H9 (cell line): ENCODE measurements around the gene SLCO2A1. TPM values are rescaled to one million over a fixed set of nuclear protein-coding genes. Genes with fewer than 3 reads are reported as not detected.

ENCODE experiments used
- DNase-seq: peaks from one replicate; pipeline ENCODE4 v3.0.0-alpha.2; 2017
- H2AFZ ChIP-seq: one replicate; pipeline ENCODE4 v1.6.1; 2013; ENCODE audit warnings: mild to moderate bottlenecking, low read length, control low read depth, moderate library complexity
- H2AK5ac ChIP-seq: 2 replicates; pipeline ENCODE4 v1.6.1; 2013; ENCODE audit warnings: low read length, control low read depth, mixed read lengths; ENCODE audit not compliant: insufficient read length
- H2BK120ac ChIP-seq: one replicate; pipeline ENCODE4 v1.6.1; 2013; ENCODE audit warnings: low read depth, mild to moderate bottlenecking, low read length, control low read depth, inconsistent platforms; ENCODE audit not compliant: poor library complexity, severe bottlenecking
- H2BK12ac ChIP-seq: 2 replicates; pipeline ENCODE4 v1.6.1; 2013; ENCODE audit warnings: low read length, control low read depth, mixed read lengths, low read depth; ENCODE audit not compliant: insufficient read length
- H2BK15ac ChIP-seq: 2 replicates; pipeline ENCODE4 v1.6.1; 2013; ENCODE audit warnings: low read depth, low read length, control low read depth
- H2BK20ac ChIP-seq: one replicate; pipeline ENCODE4 v1.6.1; 2013; ENCODE audit warnings: low read depth, mild to moderate bottlenecking, low read length, control low read depth, inconsistent platforms; ENCODE audit not compliant: poor library complexity, severe bottlenecking
- H2BK5ac ChIP-seq: 2 replicates; pipeline ENCODE4 v1.6.1; 2013; ENCODE audit warnings: low read length, control low read depth, mixed read lengths; ENCODE audit not compliant: insufficient read length
- H3K14ac ChIP-seq: 2 replicates; pipeline ENCODE4 v1.6.1; 2013; ENCODE audit warnings: low read length, control low read depth; ENCODE audit not compliant: insufficient read depth
- H3K18ac ChIP-seq: 2 replicates; pipeline ENCODE4 v1.6.1; 2013; ENCODE audit warnings: low read depth, mild to moderate bottlenecking, mixed read lengths, low read length, control low read depth; ENCODE audit not compliant: insufficient read length
- H3K23ac ChIP-seq: 2 replicates; pipeline ENCODE4 v1.6.1; 2013; ENCODE audit warnings: low read length, control low read depth, mixed read lengths, low read depth; ENCODE audit not compliant: insufficient read length
- H3K23me2 ChIP-seq: 2 replicates; pipeline ENCODE4 v1.6.1; 2013; ENCODE audit warnings: low read depth, mild to moderate bottlenecking, mixed read lengths, low read length, control low read depth; ENCODE audit not compliant: insufficient read length, poor library complexity, severe bottlenecking
- H3K27ac ChIP-seq: 2 replicates; pipeline ENCODE4 v1.5.1; 2013; ENCODE audit warnings: low read length, control low read depth, mixed read lengths, low read depth; ENCODE audit not compliant: insufficient read length
- H3K27me3 ChIP-seq: 2 replicates; pipeline ENCODE4 v1.6.1; 2013; ENCODE audit warnings: low read length, control low read depth, inconsistent platforms; ENCODE audit not compliant: insufficient read depth
- H3K4ac ChIP-seq: 2 replicates; pipeline ENCODE4 v1.6.1; 2013; ENCODE audit warnings: low read depth, mild to moderate bottlenecking, control low read depth, inconsistent platforms, low read length, moderate library complexity
- H3K4me1 ChIP-seq: 2 replicates; pipeline ENCODE4 v1.6.1; 2013; ENCODE audit warnings: low read length, control low read depth, inconsistent platforms; ENCODE audit not compliant: insufficient read depth
- H3K4me2 ChIP-seq: 2 replicates; pipeline ENCODE4 v1.6.1; 2013; ENCODE audit warnings: low read length, control low read depth, mixed read lengths; ENCODE audit not compliant: insufficient read length, insufficient read depth
- H3K56ac ChIP-seq: 2 replicates; pipeline ENCODE4 v1.6.1; 2013; ENCODE audit warnings: low read depth, mild to moderate bottlenecking, mixed read lengths, low read length, control low read depth; ENCODE audit not compliant: insufficient read length
- H3K79me1 ChIP-seq: 2 replicates; pipeline ENCODE4 v1.6.1; 2013; ENCODE audit warnings: low read depth, mild to moderate bottlenecking, moderate library complexity, low read length, control low read depth, inconsistent platforms; ENCODE audit not compliant: insufficient read depth, poor library complexity, severe bottlenecking
- H3K79me2 ChIP-seq: 2 replicates; pipeline ENCODE4 v1.6.1; 2013; ENCODE audit warnings: low read length, control low read depth, inconsistent platforms; ENCODE audit not compliant: insufficient read depth
- H3K9ac ChIP-seq: 2 replicates; pipeline ENCODE4 v1.6.1; 2013; ENCODE audit warnings: low read length, control low read depth, mixed read lengths; ENCODE audit not compliant: insufficient read length; ENCODE audit errors: extremely low read depth
- H3K9me3 ChIP-seq: one replicate; pipeline ENCODE4 v1.6.1; 2013; ENCODE audit warnings: low read depth, low read length, inconsistent platforms; ENCODE audit not compliant: control insufficient read depth
- H3T11ph ChIP-seq: one replicate; pipeline ENCODE4 v1.6.1; 2013; ENCODE audit warnings: mild to moderate bottlenecking, low read length, control low read depth, inconsistent platforms
- H4K20me1 ChIP-seq: one replicate; pipeline ENCODE4 v1.6.1; 2013; ENCODE audit not compliant: control insufficient read depth, insufficient read length, insufficient read depth
- H4K5ac ChIP-seq: 2 replicates; pipeline ENCODE4 v1.6.1; 2013; ENCODE audit warnings: low read depth, mild to moderate bottlenecking, mixed read lengths, low read length, control low read depth; ENCODE audit not compliant: insufficient read length
- H4K8ac ChIP-seq: replicated peaks from 2 replicates; pipeline ENCODE4 v1.6.1; 2013; ENCODE audit warnings: low read length, control low read depth, mixed read lengths, low read depth; ENCODE audit not compliant: insufficient read length
- H4K91ac ChIP-seq: 2 replicates; pipeline ENCODE4 v1.6.1; 2013; ENCODE audit warnings: low read depth, mild to moderate bottlenecking, moderate library complexity, mixed read lengths, low read length, control low read depth; ENCODE audit not compliant: insufficient read length
- H3K27ac Mint-ChIP-seq, 3 experiments: 2 replicates in 2 of 3; 3 replicates in 1 of 3; pipeline ENCODE4 v1.8.0; 2020 to 2021; ENCODE audit warnings: mixed read lengths in 3 of 3, mild to moderate bottlenecking in 1 of 3, moderate library complexity in 1 of 3
- H3K27me3 Mint-ChIP-seq: 2 replicates; pipeline ENCODE4 v1.8.0; 2021; ENCODE audit warnings: low read depth, mild to moderate bottlenecking, moderate library complexity, mixed read lengths
- H3K36me3 Mint-ChIP-seq, 3 experiments: 2 replicates in 2 of 3; 3 replicates in 1 of 3; pipeline ENCODE4 v1.8.0; 2020 to 2021; ENCODE audit warnings: low read depth in 3 of 3, mixed read lengths in 3 of 3; ENCODE audit not compliant: insufficient read depth in 1 of 3
- H3K4me1 Mint-ChIP-seq, 2 experiments: 2 replicates each; pipeline ENCODE4 v1.8.0; 2020; ENCODE audit warnings: mixed read lengths in 2 of 2
- H3K4me3 Mint-ChIP-seq, 2 experiments: 2 replicates in 1 of 2; 3 replicates in 1 of 2; pipeline ENCODE4 v1.8.0; 2020 to 2021; ENCODE audit warnings: mild to moderate bottlenecking in 2 of 2, mixed read lengths in 2 of 2, moderate library complexity in 1 of 2
- H3K9me3 Mint-ChIP-seq, 2 experiments: 2 replicates in 1 of 2; 3 replicates in 1 of 2; pipeline ENCODE4 v1.8.0; 2020; ENCODE audit warnings: mild to moderate bottlenecking in 2 of 2, mixed read lengths in 2 of 2, moderate library complexity in 1 of 2
- CTCF ChIP-seq: fragments of 200-600 bp; sonication (generic); conservative IDR thresholded peaks from 3 replicates; pipeline ENCODE4 v1.8.0; 2021; ENCODE audit warnings: antibody characterized with exemption, mild to moderate bottlenecking
- WGBS: extraction: QIAGEN DNeasy Blood & Tissue Kit; methylation state at CpG from one replicate; pipeline ENCODE4 v1.1.7; 2013; ENCODE audit warnings: missing lambda C conversion rate, low lambda C conversion rate, mixed read lengths; ENCODE audit not compliant: insufficient read length; ENCODE audit errors: extremely low coverage; 5-methylcytosine and 5-hydroxymethylcytosine counted together
- total RNA-seq: library from RNA; stranded (reverse); gene quantifications from 2 replicates; pipeline ENCODE4 v1.2.1, GENCODE V29; 2021

Gene SLCO2A1
- total RNA-seq, 1 experiment from 2014 or later, result 0.98 TPM

GRCh38 chr3:133948131-133948810 is 81.5 kb downstream of the SLCO2A1 start:
- no peak for TF ChIP-seq CTCF
- H2BK20ac ChIP-seq, result no peak overlapping the region
- H4K20me1 ChIP-seq, result no peaks in the 10 kb centered on the region
- H3K4me2 ChIP-seq, result no peak overlapping the region
- no peaks in the 10 kb centered on the region for H3K79me2 ChIP-seq
- no peak overlapping the region for H2BK15ac ChIP-seq
- H2AK5ac ChIP-seq, result no peak overlapping the region
- H3T11ph ChIP-seq, result no peak overlapping the region
- no peak overlapping the region for H2BK5ac ChIP-seq
- no peak overlapping the region for H2BK120ac ChIP-seq
- no peaks in the 10 kb centered on the region for H3K23me2 ChIP-seq
- no peak overlapping the region for H3K18ac ChIP-seq
- WGBS, result no CpG with 5 or more reads among the region's 9 CpGs
- peaks cover 0 to 2% (median 2%) of the 10 kb centered on the region in 3 experiments; a peak in 3 of 7 replicates for H3K36me3 Mint-ChIP-seq
- DNase-seq, result no peak
- no peak overlapping the region; a peak in 1 of 7 replicates for H3K27ac Mint-ChIP-seq
- H3K27me3 ChIP-seq, result no peaks in the 10 kb centered on the region
- H3K4ac ChIP-seq, result no peak overlapping the region
- no peak overlapping the region for H4K5ac ChIP-seq
- peaks cover 65% of the 10 kb centered on the region for H3K27me3 Mint-ChIP-seq
- H3K23ac ChIP-seq, result no peak overlapping the region
- H3K9ac ChIP-seq, result no peak overlapping the region
- no peak overlapping the region for H4K8ac ChIP-seq
- no peak overlapping the region for H2BK12ac ChIP-seq
- H3K56ac ChIP-seq, result no peak overlapping the region
- H4K91ac ChIP-seq, result no peak overlapping the region
- H3K14ac ChIP-seq, result no peak overlapping the region
- no peaks in the 10 kb centered on the region for H3K79me1 ChIP-seq
- H3K9me3 ChIP-seq, result no peaks in the 10 kb centered on the region
- H2AFZ ChIP-seq, result no peak overlapping the region
- H3K9me3 Mint-ChIP-seq, result peaks cover 0 to 9% of the 10 kb centered on the region in 2 experiments; a peak in 2 of 5 replicates
- H3K4me3 Mint-ChIP-seq, result no peak overlapping the region
- no peak overlapping the region for H3K27ac ChIP-seq
- peaks cover 9% of the 10 kb centered on the region for H3K4me1 ChIP-seq
- peaks cover 31 to 35% of the 10 kb centered on the region in 2 experiments for H3K4me1 Mint-ChIP-seq
